ENCODE data around the gene RFX2. TPM values are rescaled to one million over a fixed set of nuclear protein-coding genes. Genes with fewer than 3 reads are reported as not detected.
A peak's percentile ranks its signal among the peaks of the same experiment; 100 is the strongest.

The RFX2 gene
- total RNA-seq, 1 experiment from 2014 or later: 3.7 TPM

GRCh38 chr19:6091771-6092291 lies 18.5 kb downstream of the RFX2 start:
- peaks cover 64% of the 10 kb centered on the region for H3K27me3 Mint-ChIP-seq (ENCODE audit: low read depth)
- no peak for DNase-seq
- H3K23ac ChIP-seq (ENCODE audit: insufficient read length, low read depth, low read length): no peak overlapping the region
- H3K18ac ChIP-seq (ENCODE audit: insufficient read length, low read depth, low read length): no peak overlapping the region
- H4K91ac ChIP-seq (ENCODE audit: insufficient read length, low read depth, low read length): no peak overlapping the region
- no peak overlapping the region for H3K4ac ChIP-seq (ENCODE audit: low read depth, low read length)
- H3K14ac ChIP-seq (ENCODE audit: insufficient read depth, low read length): no peak overlapping the region
- H2AFZ ChIP-seq (ENCODE audit: low read length): no peak overlapping the region
- no peaks in the 10 kb centered on the region for H3K79me2 ChIP-seq (ENCODE audit: insufficient read depth, low read length)
- H3K9ac ChIP-seq (ENCODE audit: extremely low read depth, insufficient read length, low read length): no peak overlapping the region
- no peaks in the 10 kb centered on the region for H3K23me2 ChIP-seq (ENCODE audit: insufficient read length, low read depth, low read length, poor library complexity, severe bottlenecking)
- no peak overlapping the region for H3K56ac ChIP-seq (ENCODE audit: insufficient read length, low read depth, low read length)
- H2BK20ac ChIP-seq (ENCODE audit: low read depth, low read length, poor library complexity, severe bottlenecking): no peak overlapping the region
- no peak overlapping the region for H4K5ac ChIP-seq (ENCODE audit: insufficient read length, low read depth, low read length)
- H3K27me3 ChIP-seq (ENCODE audit: insufficient read depth, low read length): no peaks in the 10 kb centered on the region; the same call in 1 of the 2 replicates
- H3T11ph ChIP-seq (ENCODE audit: low read length): no peak overlapping the region
- H3K4me1 Mint-ChIP-seq: peaks cover 25 to 28% of the 10 kb centered on the region in 2 experiments
- H2AK5ac ChIP-seq (ENCODE audit: insufficient read length, low read length): no peak overlapping the region
- H3K9me3 ChIP-seq (ENCODE audit: control insufficient read depth, low read depth, low read length): no peaks in the 10 kb centered on the region
- no peak overlapping the region; a peak in 2 of 7 replicates for H3K27ac Mint-ChIP-seq
- H3K4me3 Mint-ChIP-seq: peak overlapping the region; percentile 34 to 70; a peak in 4 of 5 replicates
- WGBS (ENCODE audit: extremely low coverage, insufficient read length, low lambda C conversion rate): 100% methylated on average over 2 of the region's 8 CpGs
- TF ChIP-seq, protein P1, sequence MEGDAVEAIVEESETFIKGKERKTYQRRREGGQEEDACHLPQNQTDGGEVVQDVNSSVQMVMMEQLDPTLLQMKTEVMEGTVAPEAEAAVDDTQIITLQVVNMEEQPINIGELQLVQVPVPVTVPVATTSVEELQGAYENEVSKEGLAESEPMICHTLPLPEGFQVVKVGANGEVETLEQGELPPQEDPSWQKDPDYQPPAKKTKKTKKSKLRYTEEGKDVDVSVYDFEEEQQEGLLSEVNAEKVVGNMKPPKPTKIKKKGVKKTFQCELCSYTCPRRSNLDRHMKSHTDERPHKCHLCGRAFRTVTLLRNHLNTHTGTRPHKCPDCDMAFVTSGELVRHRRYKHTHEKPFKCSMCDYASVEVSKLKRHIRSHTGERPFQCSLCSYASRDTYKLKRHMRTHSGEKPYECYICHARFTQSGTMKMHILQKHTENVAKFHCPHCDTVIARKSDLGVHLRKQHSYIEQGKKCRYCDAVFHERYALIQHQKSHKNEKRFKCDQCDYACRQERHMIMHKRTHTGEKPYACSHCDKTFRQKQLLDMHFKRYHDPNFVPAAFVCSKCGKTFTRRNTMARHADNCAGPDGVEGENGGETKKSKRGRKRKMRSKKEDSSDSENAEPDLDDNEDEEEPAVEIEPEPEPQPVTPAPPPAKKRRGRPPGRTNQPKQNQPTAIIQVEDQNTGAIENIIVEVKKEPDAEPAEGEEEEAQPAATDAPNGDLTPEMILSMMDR (conservative IDR thresholded peaks at IDR 0.05): no peak
- no peak overlapping the region for H3K27ac ChIP-seq (ENCODE audit: insufficient read length, low read depth, low read length)
- H2BK5ac ChIP-seq (ENCODE audit: insufficient read length, low read length): no peak overlapping the region
- no peak overlapping the region for H2BK120ac ChIP-seq (ENCODE audit: low read depth, low read length, poor library complexity, severe bottlenecking)
- peak overlapping the region; percentile 11 for H3K4me2 ChIP-seq (ENCODE audit: insufficient read depth, insufficient read length, low read length)
- H3K36me3 Mint-ChIP-seq (ENCODE audit: insufficient read depth in 1 of 3, low read depth in 3 of 3): no peaks in the 10 kb centered on the region
- no peaks in the 10 kb centered on the region for H3K79me1 ChIP-seq (ENCODE audit: insufficient read depth, low read depth, low read length, poor library complexity, severe bottlenecking)
- H2BK15ac ChIP-seq (ENCODE audit: low read depth, low read length): no peak overlapping the region
- H4K8ac ChIP-seq (replicated peaks; ENCODE audit: insufficient read length, low read depth, low read length): no peak overlapping the region
- no peaks in the 10 kb centered on the region for H3K9me3 Mint-ChIP-seq
- no peaks in the 10 kb centered on the region; the same call in 1 of the 2 replicates for H3K4me1 ChIP-seq (ENCODE audit: insufficient read depth, low read length)
- no peak overlapping the region for H2BK12ac ChIP-seq (ENCODE audit: insufficient read length, low read depth, low read length)
- no peaks in the 10 kb centered on the region for H4K20me1 ChIP-seq (ENCODE audit: control insufficient read depth, insufficient read depth, insufficient read length)
